ENCODE results near the gene SLC26A8. TPM values are rescaled to one million over a fixed set of nuclear protein-coding genes. Genes with fewer than 3 reads are reported as not detected.
"Not testable (repeated sequence)": the region's sequence is repeated elsewhere in the genome, so short reads cannot be mapped to it uniquely, and the experiment has no call there.

The SLC26A8 gene
- total RNA-seq, 1 donor from 2014 or later: 0.35 TPM

GRCh38 chr6:36018339-36018738 lies 6.1 kb downstream of the SLC26A8 start:
- DNase-seq (ENCODE audit: low spot score): no peak

GRCh38 chr6:36015666-36016065 lies 8.8 kb downstream of the SLC26A8 start:
- DNase-seq (ENCODE audit: low spot score): no peak

- DNase-seq (ENCODE audit: low spot score): no peak
Observed at GRCh38 chr6:36000451-36000850, 24.0 kb downstream of the SLC26A8 start.

- DNase-seq (ENCODE audit: low spot score): no peak
Observed at GRCh38 chr6:35993150-35993549, 31.3 kb downstream of the SLC26A8 start.

- DNase-seq (ENCODE audit: low spot score): not testable (repeated sequence)
Observed at GRCh38 chr6:35988047-35988446, 36.4 kb downstream of the SLC26A8 start.

- no peak for DNase-seq (ENCODE audit: low spot score)
Observed at GRCh38 chr6:35984701-35985100, 39.7 kb downstream of the SLC26A8 start.

- no peak for DNase-seq (ENCODE audit: low spot score)
Observed at GRCh38 chr6:35980991-35981645, 43.3 kb downstream of the SLC26A8 start.

- DNase-seq (ENCODE audit: low spot score): not testable (repeated sequence)
Observed at GRCh38 chr6:35980126-35980525, 44.3 kb downstream of the SLC26A8 start.

GRCh38 chr6:35977308-35977707 lies 47.1 kb downstream of the SLC26A8 start:
- DNase-seq (ENCODE audit: low spot score): no peak

GRCh38 chr6:35973670-35974222 lies 50.7 kb downstream of the SLC26A8 start:
- DNase-seq (ENCODE audit: low spot score): no peak

- DNase-seq (ENCODE audit: low spot score): no peak
Observed at GRCh38 chr6:35972471-35973367, 51.7 kb downstream of the SLC26A8 start.

GRCh38 chr6:35970181-35970580 lies 54.3 kb downstream of the SLC26A8 start:
- no peak for DNase-seq (ENCODE audit: low spot score)

GRCh38 chr6:35969646-35970045 lies 54.8 kb downstream of the SLC26A8 start:
- no peak for DNase-seq (ENCODE audit: low spot score)

- DNase-seq (ENCODE audit: low spot score): no peak
Observed at GRCh38 chr6:35968821-35969220, 55.6 kb downstream of the SLC26A8 start.

GRCh38 chr6:35967076-35967774 lies 57.2 kb downstream of the SLC26A8 start:
- no peak for DNase-seq (ENCODE audit: low spot score)

- DNase-seq (ENCODE audit: low spot score): no peak
Observed at GRCh38 chr6:35962779-35963560, 61.5 kb downstream of the SLC26A8 start.

- no peak for DNase-seq (ENCODE audit: low spot score)
Observed at GRCh38 chr6:35960187-35960586, 64.3 kb downstream of the SLC26A8 start.

- DNase-seq (ENCODE audit: low spot score): no peak
Observed at GRCh38 chr6:35955970-35956369, 68.5 kb downstream of the SLC26A8 start.

GRCh38 chr6:35955521-35955920 lies 68.9 kb downstream of the SLC26A8 start:
- DNase-seq (ENCODE audit: low spot score): no peak

- DNase-seq (ENCODE audit: low spot score): no peak
Observed at GRCh38 chr6:35955071-35955470, 69.4 kb downstream of the SLC26A8 start.

- DNase-seq (ENCODE audit: low spot score): no peak
Observed at GRCh38 chr6:35954333-35954732, 70.1 kb downstream of the SLC26A8 start.
